ENCODE results near the gene HP1BP3.
A peak's percentile ranks its signal among the peaks of the same experiment; 100 is the strongest.

The HP1BP3 gene

GRCh38 chr1:20763417-20763816 lies 23.7 kb downstream of the HP1BP3 start:
- no peak for DNase-seq

GRCh38 chr1:20760322-20760721 lies 26.8 kb downstream of the HP1BP3 start:
- no peak for DNase-seq

- DNase-seq = no peak
Measured at GRCh38 chr1:20753589-20753988, 33.5 kb downstream of the HP1BP3 start.

GRCh38 chr1:20751462-20751990 lies 35.6 kb downstream of the HP1BP3 start:
- no peak for DNase-seq

- no peak for DNase-seq
Measured at GRCh38 chr1:20742671-20743070, 44.4 kb downstream of the HP1BP3 start.

- DNase-seq = no peak
Measured at GRCh38 chr1:20740781-20741180, 46.3 kb downstream of the HP1BP3 start.

- DNase-seq = no peak
Measured at GRCh38 chr1:20739225-20739624, 47.9 kb downstream of the HP1BP3 start.

- DNase-seq = no peak
Measured at GRCh38 chr1:20735581-20736111, 51.5 kb downstream of the HP1BP3 start.

GRCh38 chr1:20733360-20733975 lies 53.6 kb downstream of the HP1BP3 start:
- DNase-seq = no peak

- DNase-seq = peak; percentile 64
Measured at GRCh38 chr1:20732588-20733359, 54.3 kb downstream of the HP1BP3 start, which contains the start of gene SH2D5. Gene SH2D5 (minus strand): TSS chr1:20732703. CDS start chr1:20728044, 4,659 bp downstream.

- DNase-seq = peak; percentile 64
Measured at GRCh38 chr1:20732071-20732587, 55.0 kb downstream of the HP1BP3 start.

GRCh38 chr1:20731057-20731991 lies 55.8 kb downstream of the HP1BP3 start:
- peak; percentile 42 for DNase-seq

GRCh38 chr1:20730690-20731056 lies 56.4 kb downstream of the HP1BP3 start:
- no peak for DNase-seq

- DNase-seq = no peak
Measured at GRCh38 chr1:20729990-20730689, 57.0 kb downstream of the HP1BP3 start.

- DNase-seq = no peak
Measured at GRCh38 chr1:20729155-20729931, 57.8 kb downstream of the HP1BP3 start.

- DNase-seq = no peak
Measured at GRCh38 chr1:20728371-20729154, 58.5 kb downstream of the HP1BP3 start.

GRCh38 chr1:20727746-20728316 lies 59.3 kb downstream of the HP1BP3 start:
- DNase-seq = no peak

GRCh38 chr1:20726932-20727745 lies 60.0 kb downstream of the HP1BP3 start:
- DNase-seq = no peak

Data from activated T-cell treated with anti-CD3 and anti-CD28 coated beads, Interleukin-2, amount 50 U/mL, for 1 hour (primary cell).